ENCODE results near the gene LONP2. TPM values are rescaled to one million over a fixed set of nuclear protein-coding genes. Genes with fewer than 3 reads are reported as not detected.
"Not testable (repeated sequence)": the region's sequence is repeated elsewhere in the genome, so short reads cannot be mapped to it uniquely, and the experiment has no call there.

LONP2 gene
- polyA plus RNA-seq, 2 donors, result 16.2 to 28.6 TPM

DNA sequence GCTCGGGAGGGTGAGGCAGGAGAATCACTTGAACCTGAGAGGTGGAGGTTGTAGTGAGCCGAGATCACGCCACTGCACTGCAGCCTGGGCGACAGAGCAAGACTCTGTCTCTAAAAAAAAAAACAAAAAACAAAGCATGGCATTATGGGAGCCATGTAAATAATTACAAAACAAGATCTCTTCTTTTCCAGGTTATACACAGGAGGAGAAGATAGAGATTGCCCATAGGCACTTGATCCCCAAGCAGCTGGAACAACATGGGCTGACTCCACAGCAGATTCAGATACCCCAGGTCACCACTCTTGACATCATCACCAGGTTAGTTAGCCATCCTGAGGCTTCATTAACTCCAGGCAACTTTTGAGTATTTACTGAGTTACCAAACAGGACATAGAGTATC is 55.4 kb downstream of the LONP2 start:
- Histone ChIP-seq H3K4me1 (ENCODE audit: control insufficient read depth in 2 of 2, insufficient read depth in 2 of 2, low read length in 1 of 2) (no peaks in the 10 kb centered on the region), H3K36me3 (ENCODE audit: control insufficient read depth in 2 of 2, insufficient read depth in 2 of 2, low read length in 1 of 2) (peaks cover 7 to 15% of the 10 kb centered on the region in 2 donors), H3K27ac (ENCODE audit: low read depth in 2 of 2, low read length in 1 of 2) (no peak overlapping the region), H3K27me3 (ENCODE audit: control insufficient read depth in 1 of 2, insufficient read depth in 2 of 2, low read length in 2 of 2) (no peaks in the 10 kb centered on the region), H3K9me3 (ENCODE audit: control insufficient read depth in 2 of 2, insufficient read depth in 1 of 2, low read depth in 1 of 2, low read length in 1 of 2) (peaks cover 0 to 3% of the 10 kb centered on the region in 2 donors), H3K4me3 (ENCODE audit: low read depth in 1 of 2, low read length in 2 of 2) (no peak overlapping the region)
- 97 to 99% methylated on average over 4 of the region's 4 CpGs for WGBS, 2 donors

- H3K36me3 ChIP-seq (ENCODE audit: control insufficient read depth in 2 of 2, insufficient read depth in 2 of 2, low read length in 1 of 2), result peaks cover 7 to 15% of the 10 kb centered on the region in 2 donors
- 66 to 75% methylated on average over 1 of the region's 1 CpG for WGBS, 2 donors
Observed at GRCh38 chr16:48300391-48300856, 56.3 kb downstream of the LONP2 start.

DNA sequence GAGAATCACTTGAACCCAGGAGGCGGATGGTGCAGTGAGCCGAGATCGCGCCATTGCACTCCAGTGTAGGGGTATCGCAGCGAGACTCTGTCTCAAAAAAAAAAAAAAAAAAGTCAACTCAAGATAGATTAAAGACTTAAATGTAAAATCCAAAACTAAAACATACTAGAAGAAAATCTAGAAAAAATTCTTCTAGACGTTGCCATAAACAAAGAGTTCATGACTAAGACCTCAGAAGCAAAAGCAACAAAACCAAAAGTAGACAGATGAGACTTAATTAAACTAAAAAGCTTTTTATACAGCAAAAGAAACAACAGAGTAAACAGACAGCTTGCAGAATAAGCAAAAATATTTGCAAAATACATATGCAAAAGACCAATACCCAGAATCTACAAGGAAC is 64.4 kb downstream of the LONP2 start:
- 95 to 99% methylated on average over 7 of the region's 7 CpGs for WGBS, 2 donors
- Histone ChIP-seq H3K9me3 (ENCODE audit: control insufficient read depth in 2 of 2, insufficient read depth in 1 of 2, low read depth in 1 of 2, low read length in 1 of 2) (peaks cover 0 to 2% of the 10 kb centered on the region in 2 donors), H3K4me3 (ENCODE audit: low read depth in 1 of 2, low read length in 2 of 2) (no peak overlapping the region), H3K4me1 (ENCODE audit: control insufficient read depth in 2 of 2, insufficient read depth in 2 of 2, low read length in 1 of 2) (no peaks in the 10 kb centered on the region), H3K36me3 (ENCODE audit: control insufficient read depth in 2 of 2, insufficient read depth in 2 of 2, low read length in 1 of 2) (peaks cover 3 to 5% of the 10 kb centered on the region in 2 donors), H3K27ac (ENCODE audit: low read depth in 2 of 2, low read length in 1 of 2) (no peak overlapping the region), H3K27me3 (ENCODE audit: control insufficient read depth in 1 of 2, insufficient read depth in 2 of 2, low read length in 2 of 2) (no peaks in the 10 kb centered on the region)

More at GRCh38 chr16:48300391-48300856, 56.3 kb downstream of the LONP2 start:
- H3K9me3 ChIP-seq (ENCODE audit: control insufficient read depth in 2 of 2, insufficient read depth in 1 of 2, low read depth in 1 of 2, low read length in 1 of 2), result peaks cover 0 to 3% of the 10 kb centered on the region in 2 donors
- no peaks in the 10 kb centered on the region for H3K27me3 ChIP-seq (ENCODE audit: control insufficient read depth in 1 of 2, insufficient read depth in 2 of 2, low read length in 2 of 2)
- H3K27ac ChIP-seq (ENCODE audit: low read depth in 2 of 2, low read length in 1 of 2), result no peak overlapping the region
- no peaks in the 10 kb centered on the region for H3K4me1 ChIP-seq (ENCODE audit: control insufficient read depth in 2 of 2, insufficient read depth in 2 of 2, low read length in 1 of 2)
- H3K4me3 ChIP-seq (ENCODE audit: low read depth in 1 of 2, low read length in 2 of 2), result no peak overlapping the region

GRCh38 chr16:48310908-48311641 is 67.0 kb downstream of the LONP2 start:
- H3K36me3 ChIP-seq (ENCODE audit: control insufficient read depth in 2 of 2, insufficient read depth in 2 of 2, low read length in 1 of 2), result peaks cover 2 to 3% of the 10 kb centered on the region in 2 donors
- H3K27ac ChIP-seq (ENCODE audit: low read depth in 2 of 2, low read length in 1 of 2), result no peak overlapping the region
- WGBS, 2 donors, result 98% methylated on average over 4 of the region's 4 CpGs
- H3K9me3 ChIP-seq (ENCODE audit: control insufficient read depth in 2 of 2, insufficient read depth in 1 of 2, low read depth in 1 of 2, low read length in 1 of 2), result peaks cover 0 to 2% of the 10 kb centered on the region in 2 donors
- no peaks in the 10 kb centered on the region for H3K27me3 ChIP-seq (ENCODE audit: control insufficient read depth in 1 of 2, insufficient read depth in 2 of 2, low read length in 2 of 2)
- H3K4me1 ChIP-seq (ENCODE audit: control insufficient read depth in 2 of 2, insufficient read depth in 2 of 2, low read length in 1 of 2), result no peaks in the 10 kb centered on the region
- no peak overlapping the region for H3K4me3 ChIP-seq (ENCODE audit: low read depth in 1 of 2, low read length in 2 of 2)

- not testable (repeated sequence) for H3K27me3 ChIP-seq (ENCODE audit: control insufficient read depth in 1 of 2, insufficient read depth in 2 of 2, low read length in 2 of 2); H3K4me1 ChIP-seq (ENCODE audit: control insufficient read depth in 2 of 2, insufficient read depth in 2 of 2, low read length in 1 of 2); H3K36me3 ChIP-seq (ENCODE audit: control insufficient read depth in 2 of 2, insufficient read depth in 2 of 2, low read length in 1 of 2); H3K9me3 ChIP-seq (ENCODE audit: control insufficient read depth in 2 of 2, insufficient read depth in 1 of 2, low read depth in 1 of 2, low read length in 1 of 2); H3K27ac ChIP-seq (ENCODE audit: low read depth in 2 of 2, low read length in 1 of 2); H3K4me3 ChIP-seq (ENCODE audit: low read depth in 1 of 2, low read length in 2 of 2)
- WGBS, 2 donors, result 97 to 98% methylated on average over 3 of the region's 3 CpGs
Observed at GRCh38 chr16:48313905-48314304, 69.8 kb downstream of the LONP2 start.

GRCh38 chr16:48317026-48317425 is 72.9 kb downstream of the LONP2 start:
- WGBS, 2 donors, result 85 to 93% methylated on average over 1 of the region's 1 CpG
- Histone ChIP-seq H3K27me3 (ENCODE audit: control insufficient read depth in 1 of 2, insufficient read depth in 2 of 2, low read length in 2 of 2) (no peaks in the 10 kb centered on the region), H3K4me3 (ENCODE audit: low read depth in 1 of 2, low read length in 2 of 2) (no peak overlapping the region), H3K36me3 (ENCODE audit: control insufficient read depth in 2 of 2, insufficient read depth in 2 of 2, low read length in 1 of 2) (peaks cover 0 to 6% of the 10 kb centered on the region in 2 donors), H3K27ac (ENCODE audit: low read depth in 2 of 2, low read length in 1 of 2) (no peak overlapping the region), H3K9me3 (ENCODE audit: control insufficient read depth in 2 of 2, insufficient read depth in 1 of 2, low read depth in 1 of 2, low read length in 1 of 2) (no peaks in the 10 kb centered on the region), H3K4me1 (ENCODE audit: control insufficient read depth in 2 of 2, insufficient read depth in 2 of 2, low read length in 1 of 2) (no peaks in the 10 kb centered on the region)

GRCh38 chr16:48317614-48318315 is 73.7 kb downstream of the LONP2 start:
- Histone ChIP-seq H3K9me3 (ENCODE audit: control insufficient read depth in 2 of 2, insufficient read depth in 1 of 2, low read depth in 1 of 2, low read length in 1 of 2) (no peaks in the 10 kb centered on the region), H3K36me3 (ENCODE audit: control insufficient read depth in 2 of 2, insufficient read depth in 2 of 2, low read length in 1 of 2) (peaks cover 0 to 5% of the 10 kb centered on the region in 2 donors), H3K27ac (ENCODE audit: low read depth in 2 of 2, low read length in 1 of 2) (no peak overlapping the region), H3K4me3 (ENCODE audit: low read depth in 1 of 2, low read length in 2 of 2) (no peak overlapping the region), H3K4me1 (ENCODE audit: control insufficient read depth in 2 of 2, insufficient read depth in 2 of 2, low read length in 1 of 2) (no peaks in the 10 kb centered on the region), H3K27me3 (ENCODE audit: control insufficient read depth in 1 of 2, insufficient read depth in 2 of 2, low read length in 2 of 2) (no peaks in the 10 kb centered on the region)
- WGBS, 2 donors, result 58 to 75% methylated on average over 2 of the region's 2 CpGs

GRCh38 chr16:48318630-48319029 is 74.5 kb downstream of the LONP2 start:
- H3K27me3 ChIP-seq (ENCODE audit: control insufficient read depth in 1 of 2, insufficient read depth in 2 of 2, low read length in 2 of 2), result no peaks in the 10 kb centered on the region
- peaks cover 0 to 4% of the 10 kb centered on the region in 2 donors for H3K36me3 ChIP-seq (ENCODE audit: control insufficient read depth in 2 of 2, insufficient read depth in 2 of 2, low read length in 1 of 2)
- H3K27ac ChIP-seq (ENCODE audit: low read depth in 2 of 2, low read length in 1 of 2), result peak overlapping the region in 1 of 2 donors; percentile 18
- WGBS, 2 donors, result 53 to 54% methylated on average over 4 of the region's 4 CpGs
- H3K9me3 ChIP-seq (ENCODE audit: control insufficient read depth in 2 of 2, insufficient read depth in 1 of 2, low read depth in 1 of 2, low read length in 1 of 2), result no peaks in the 10 kb centered on the region
- H3K4me1 ChIP-seq (ENCODE audit: control insufficient read depth in 2 of 2, insufficient read depth in 2 of 2, low read length in 1 of 2), result no peaks in the 10 kb centered on the region
- H3K4me3 ChIP-seq (ENCODE audit: low read depth in 1 of 2, low read length in 2 of 2), result no peak overlapping the region

DNA sequence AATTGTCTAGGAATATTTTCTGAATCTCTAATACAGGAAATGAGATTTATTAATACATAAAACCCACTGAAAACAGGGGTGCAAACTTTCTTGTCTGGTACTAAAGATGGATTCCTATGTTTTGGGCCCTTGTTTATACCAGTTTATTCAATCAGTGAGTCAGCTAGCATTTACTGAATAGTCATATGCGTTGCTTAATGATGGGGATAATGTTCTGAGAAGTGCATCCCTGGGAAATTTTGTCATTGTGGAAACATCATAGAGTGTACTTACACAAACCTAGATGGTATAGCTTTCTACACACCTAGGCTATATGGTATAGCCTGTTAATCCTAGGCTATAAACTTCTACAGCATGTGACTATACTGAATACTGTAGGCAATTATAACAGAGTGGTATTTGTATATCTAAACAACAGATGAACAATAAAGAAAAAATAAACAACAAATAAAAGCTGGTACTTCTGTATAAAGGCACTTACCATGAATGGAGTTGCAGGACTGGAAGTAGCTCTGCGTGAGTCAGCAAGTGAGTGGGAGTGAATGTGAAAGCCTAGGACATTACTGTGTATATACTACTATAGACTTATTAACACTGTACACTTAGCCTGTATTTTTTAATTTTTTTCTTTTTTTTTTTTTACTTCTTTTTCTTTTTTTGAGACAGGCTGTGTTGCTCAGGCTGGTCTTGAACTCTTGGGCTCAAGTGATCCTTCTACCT is 77.4 kb downstream of the LONP2 start:
- peaks cover 0 to 6% of the 10 kb centered on the region in 2 donors for H3K36me3 ChIP-seq (ENCODE audit: control insufficient read depth in 2 of 2, insufficient read depth in 2 of 2, low read length in 1 of 2)
- no peaks in the 10 kb centered on the region for H3K9me3 ChIP-seq (ENCODE audit: control insufficient read depth in 2 of 2, insufficient read depth in 1 of 2, low read depth in 1 of 2, low read length in 1 of 2)
- H3K4me1 ChIP-seq (ENCODE audit: control insufficient read depth in 2 of 2, insufficient read depth in 2 of 2, low read length in 1 of 2), result no peaks in the 10 kb centered on the region
- no peak overlapping the region for H3K27ac ChIP-seq (ENCODE audit: low read depth in 2 of 2, low read length in 1 of 2)
- WGBS, 2 donors, result 79 to 82% methylated on average over 2 of the region's 2 CpGs
- H3K4me3 ChIP-seq (ENCODE audit: low read depth in 1 of 2, low read length in 2 of 2), result no peak overlapping the region
- H3K27me3 ChIP-seq (ENCODE audit: control insufficient read depth in 1 of 2, insufficient read depth in 2 of 2, low read length in 2 of 2), result no peaks in the 10 kb centered on the region
